Vagina (tissue), 2 donors: ENCODE measurements around the gene MB. TPM values are rescaled to one million over a fixed set of nuclear protein-coding genes. Genes with fewer than 3 reads are reported as not detected.

Experiments used
- DNase-seq, 2 donors: peaks; one replicate each; pipeline ENCODE4 v3.0.0-alpha.2; 2017; ENCODE audit errors: extremely low spot score in 2 of 2
- H3K27ac ChIP-seq: fragments of 200-600 bp; sonication (generic); one replicate; pipeline ENCODE4 v1.5.1; 2019
- H3K27me3 ChIP-seq: fragments of 200-600 bp; sonication (generic); one replicate; pipeline ENCODE4 v1.5.1; 2019
- H3K36me3 ChIP-seq, 2 donors: fragments of 200-600 bp; sonication (generic); one replicate each; pipeline ENCODE4 v1.5.1; 2017 to 2019
- H3K4me1 ChIP-seq: fragments of 200-600 bp; sonication (generic); one replicate; pipeline ENCODE4 v1.5.1; 2019
- H3K4me3 ChIP-seq, 2 donors: fragments of 200-600 bp; sonication (generic); 1 replicate in 1 of 2; 2 replicates in 1 of 2; pipeline ENCODE4 v1.5.1; 2016 to 2019
- H3K9me3 ChIP-seq: fragments of 200-600 bp; sonication (generic); one replicate; pipeline ENCODE4 v1.5.1; 2019
- CTCF ChIP-seq, 3 experiments: fragments of 450-650 bp in 2 of 3; fragments of 200-600 bp in 1 of 3; sonication (generic) in 1 of 3; IDR thresholded peaks; one replicate each; pipeline ENCODE4 v1.5.1; 2017 to 2019; ENCODE audit warnings: antibody characterized with exemption in 3 of 3, mild to moderate bottlenecking in 2 of 3, moderate library complexity in 2 of 3
- POLR2A ChIP-seq, 2 donors: fragments of 450-650 bp; IDR thresholded peaks; one replicate each; pipeline ENCODE4 v1.6.1; 2017; ENCODE audit warnings: antibody characterized with exemption in 2 of 2, mild to moderate bottlenecking in 2 of 2, moderate library complexity in 2 of 2
- POLR2AphosphoS5 ChIP-seq, 2 donors: sonication (generic); formaldehyde crosslinking; IDR thresholded peaks; one replicate each; pipeline ENCODE4 v1.9.0; 2017; ENCODE audit warnings: antibody characterized with exemption in 2 of 2, mild to moderate bottlenecking in 2 of 2, low read depth in 1 of 2; ENCODE audit not compliant: insufficient read depth in 1 of 2
- intact Hi-C: fragments of 100-400 bp; cut with DNase I; formaldehyde crosslinking; loops from one replicate; pipeline ENCODE4 v1.15.1; 2023
- total RNA-seq: library from RNA; depleted of rRNA; stranded (reverse); fragments of >200 nt; gene quantifications from one replicate; pipeline ENCODE4 v1.2.3, GENCODE V29; 2016

MB gene
- total RNA-seq, 1 donor from 2014 or later, result not detected

GRCh38 chr22:35594686-35595085 is 22.4 kb downstream of the MB start:
- no peaks in the 10 kb centered on the region for H3K9me3 ChIP-seq
- intact Hi-C loops, result loop anchor here (5.0 kb wide), 1 partner anchor 1822 kb away; no protein-coding TSS in a partner anchor
- no peaks in the 10 kb centered on the region for H3K36me3 ChIP-seq
- DNase-seq, result no peak
- H3K4me3 ChIP-seq, result no peak overlapping the region
- TF ChIP-seq POLR2A (IDR thresholded peaks at IDR 0.05) (no peak), POLR2AphosphoS5 (IDR thresholded peaks at IDR 0.05; ENCODE audit: insufficient read depth in 1 of 2, low read depth in 1 of 2) (no peak), CTCF (IDR thresholded peaks at IDR 0.05) (no peak)
- H3K27me3 ChIP-seq, result no peaks in the 10 kb centered on the region
- H3K4me1 ChIP-seq, result no peaks in the 10 kb centered on the region
- no peak overlapping the region for H3K27ac ChIP-seq

- no peaks in the 10 kb centered on the region for H3K36me3 ChIP-seq
- TF ChIP-seq CTCF (IDR thresholded peaks at IDR 0.05) (no peak), POLR2A (IDR thresholded peaks at IDR 0.05) (no peak), POLR2AphosphoS5 (IDR thresholded peaks at IDR 0.05; ENCODE audit: insufficient read depth in 1 of 2, low read depth in 1 of 2) (no peak)
- H3K27me3 ChIP-seq, result no peaks in the 10 kb centered on the region
- H3K4me1 ChIP-seq, result no peaks in the 10 kb centered on the region
- intact Hi-C loops, result loop anchor here (5.0 kb wide), 1 partner anchor 1822 kb away; no protein-coding TSS in a partner anchor
- no peaks in the 10 kb centered on the region for H3K9me3 ChIP-seq
- no peak overlapping the region for H3K4me3 ChIP-seq
- H3K27ac ChIP-seq, result no peak overlapping the region
- DNase-seq, result no peak
Measured at GRCh38 chr22:35593891-35594470, 23.1 kb downstream of the MB start.

- H3K4me1 ChIP-seq, result no peaks in the 10 kb centered on the region
- DNase-seq, result no peak
- H3K36me3 ChIP-seq, result no peaks in the 10 kb centered on the region
- intact Hi-C loops, result loop anchor here (5.0 kb wide), 1 partner anchor 1821 kb away; no protein-coding TSS in a partner anchor
- no peaks in the 10 kb centered on the region for H3K9me3 ChIP-seq
- H3K27me3 ChIP-seq, result no peaks in the 10 kb centered on the region
- TF ChIP-seq POLR2AphosphoS5 (IDR thresholded peaks at IDR 0.05; ENCODE audit: insufficient read depth in 1 of 2, low read depth in 1 of 2) (no peak), POLR2A (IDR thresholded peaks at IDR 0.05) (no peak), CTCF (IDR thresholded peaks at IDR 0.05) (no peak)
- H3K4me3 ChIP-seq, result no peak overlapping the region
- H3K27ac ChIP-seq, result peak overlapping the region; percentile 21
Measured at GRCh38 chr22:35593071-35593890, 23.8 kb downstream of the MB start.

GRCh38 chr22:35592418-35592967 is 24.6 kb downstream of the MB start:
- DNase-seq, result no peak
- H3K27me3 ChIP-seq, result no peaks in the 10 kb centered on the region
- H3K27ac ChIP-seq, result peak overlapping the region; percentile 21
- no peaks in the 10 kb centered on the region for H3K9me3 ChIP-seq
- no peaks in the 10 kb centered on the region for H3K4me1 ChIP-seq
- intact Hi-C loops, result loop anchor here (5.0 kb wide), 1 partner anchor 1820 kb away; no protein-coding TSS in a partner anchor
- H3K36me3 ChIP-seq, result no peaks in the 10 kb centered on the region
- no peak overlapping the region for H3K4me3 ChIP-seq
- no peak for TF ChIP-seq POLR2AphosphoS5 (IDR thresholded peaks at IDR 0.05; ENCODE audit: insufficient read depth in 1 of 2, low read depth in 1 of 2)

GRCh38 chr22:35591714-35592417 is 25.3 kb downstream of the MB start:
- intact Hi-C loops, result loop anchor here (5.0 kb wide), 1 partner anchor 1820 kb away; no protein-coding TSS in a partner anchor
- Histone ChIP-seq H3K36me3 (no peaks in the 10 kb centered on the region), H3K4me1 (no peaks in the 10 kb centered on the region), H3K27me3 (no peaks in the 10 kb centered on the region), H3K27ac (peak overlapping the region; percentile 21), H3K9me3 (no peaks in the 10 kb centered on the region), H3K4me3 (no peak overlapping the region)
- no peak for DNase-seq
- no peak for TF ChIP-seq CTCF (IDR thresholded peaks at IDR 0.05)
- TF ChIP-seq POLR2A (IDR thresholded peaks at IDR 0.05), result no peak
- TF ChIP-seq POLR2AphosphoS5 (IDR thresholded peaks at IDR 0.05; ENCODE audit: insufficient read depth in 1 of 2, low read depth in 1 of 2), result no peak
